ENCODE data around the gene SRSF2. TPM values are rescaled to one million over a fixed set of nuclear protein-coding genes. Genes with fewer than 3 reads are reported as not detected.

Gene SRSF2
- total and polyA plus RNA-seq, 8 donors = 41.6 to 144 (median 69.9) TPM

DNA sequence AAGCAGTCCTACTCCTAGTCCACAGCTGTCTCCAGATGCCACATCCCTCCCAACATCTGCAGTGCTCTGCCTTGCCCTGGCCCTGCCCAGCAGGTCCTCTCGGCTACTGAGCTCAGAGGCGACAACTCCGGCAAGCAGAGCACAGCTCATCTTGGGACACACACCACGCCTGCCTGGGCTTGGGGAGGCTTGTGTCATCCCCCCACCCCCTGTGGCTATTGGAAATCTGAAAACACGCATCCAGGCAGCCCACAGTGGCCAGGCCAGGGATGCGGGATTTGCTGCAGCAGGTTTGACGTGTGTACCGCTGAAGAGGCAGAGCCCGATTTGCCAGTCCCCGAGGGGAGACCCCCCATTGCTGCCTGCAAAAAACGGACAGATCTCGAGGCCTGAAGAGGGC is 51.8 kb downstream of the SRSF2 start:
- intact Hi-C loops (cut with DNase I) = no loop called here
- peak overlapping the region in 1 of 4 donors; percentile 70 for H3K27ac ChIP-seq
- no peak for DNase-seq

DNA sequence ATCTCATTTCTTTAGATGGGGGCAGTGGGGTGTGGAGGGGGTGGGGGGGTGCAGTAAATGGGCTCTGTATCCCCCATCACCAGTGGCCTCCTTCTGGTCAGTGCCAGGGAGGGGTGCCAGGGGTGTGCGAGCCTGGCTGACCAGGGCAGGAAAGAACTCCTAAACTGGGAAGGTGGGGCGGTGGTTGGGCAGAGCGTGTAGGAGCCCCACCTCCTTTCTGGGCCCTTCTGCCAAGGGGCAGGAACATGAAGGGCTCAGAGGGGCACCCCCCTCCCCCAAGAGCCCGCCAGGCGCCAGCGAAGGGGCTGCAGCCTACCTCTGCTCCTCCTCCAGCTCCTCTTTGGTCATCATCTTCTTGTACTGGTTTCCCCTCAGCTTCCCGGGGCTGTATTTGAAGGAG is 52.4 kb downstream of the SRSF2 start:
- WGBS, 2 donors = 89 to 92% methylated on average over 7 of the region's 7 CpGs
- no peak for DNase-seq
- no peak for FAIRE-seq
- H3K27me3 ChIP-seq = no peaks in the 10 kb centered on the region
- ATAC-seq = no peak
- H3K27ac ChIP-seq = no peak overlapping the region
- H3K4me1 ChIP-seq = peaks cover 0 to 6% (median 0%) of the 10 kb centered on the region in 3 donors
- no peak overlapping the region for H3K4me3 ChIP-seq
- H3K36me3 ChIP-seq = no peaks in the 10 kb centered on the region
- TF ChIP-seq, protein P1, sequence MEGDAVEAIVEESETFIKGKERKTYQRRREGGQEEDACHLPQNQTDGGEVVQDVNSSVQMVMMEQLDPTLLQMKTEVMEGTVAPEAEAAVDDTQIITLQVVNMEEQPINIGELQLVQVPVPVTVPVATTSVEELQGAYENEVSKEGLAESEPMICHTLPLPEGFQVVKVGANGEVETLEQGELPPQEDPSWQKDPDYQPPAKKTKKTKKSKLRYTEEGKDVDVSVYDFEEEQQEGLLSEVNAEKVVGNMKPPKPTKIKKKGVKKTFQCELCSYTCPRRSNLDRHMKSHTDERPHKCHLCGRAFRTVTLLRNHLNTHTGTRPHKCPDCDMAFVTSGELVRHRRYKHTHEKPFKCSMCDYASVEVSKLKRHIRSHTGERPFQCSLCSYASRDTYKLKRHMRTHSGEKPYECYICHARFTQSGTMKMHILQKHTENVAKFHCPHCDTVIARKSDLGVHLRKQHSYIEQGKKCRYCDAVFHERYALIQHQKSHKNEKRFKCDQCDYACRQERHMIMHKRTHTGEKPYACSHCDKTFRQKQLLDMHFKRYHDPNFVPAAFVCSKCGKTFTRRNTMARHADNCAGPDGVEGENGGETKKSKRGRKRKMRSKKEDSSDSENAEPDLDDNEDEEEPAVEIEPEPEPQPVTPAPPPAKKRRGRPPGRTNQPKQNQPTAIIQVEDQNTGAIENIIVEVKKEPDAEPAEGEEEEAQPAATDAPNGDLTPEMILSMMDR (IDR thresholded peaks at IDR 0.05) = no peak
- no peaks in the 10 kb centered on the region for H3K9me3 ChIP-seq
- intact Hi-C loops (cut with DNase I) = no loop called here

More for the DNA sequence above, 51.8 kb downstream of the SRSF2 start:
- Histone ChIP-seq H3K27me3 (no peaks in the 10 kb centered on the region), H3K4me3 (no peak overlapping the region), H3K36me3 (no peaks in the 10 kb centered on the region), H3K9me3 (no peaks in the 10 kb centered on the region), H3K4me1 (peaks cover 0 to 6% (median 0%) of the 10 kb centered on the region in 3 donors)
- no peak for FAIRE-seq
- no peak for ATAC-seq
- WGBS, 2 donors = 80 to 92% methylated on average over 12 of the region's 12 CpGs
- TF ChIP-seq, protein P1 (IDR thresholded peaks at IDR 0.05) = no peak

Small RNAs within 50 kb of the gene (microRNA-seq; reads per million reads assigned to microRNA genes)
- 0 to 0.39 reads per million in 2 donors for gene MIR636

Other genes starting within 250 kb of the SRSF2 start
- 10 to 100 TPM; 19.0 to 50.1 (median 22.4) TPM for gene RHBDF2, start 235.9 kb downstream of the SRSF2 start, total RNA-seq
- 10 to 100 TPM; 18.0 to 41.8 TPM for gene RHBDF2, start 235.9 kb downstream of the SRSF2 start, polyA plus RNA-seq
- gene CYGB, start 199.6 kb downstream of the SRSF2 start, total RNA-seq = 10 to 100 TPM in 1 of 6 donors, 1 to 10 TPM in 5; 2.6 to 15.7 (median 6.5) TPM
- 10 to 100 TPM in 1 of 2 donors, 1 to 10 TPM in 1; 9.8 to 10.3 TPM for gene CYGB, start 199.6 kb downstream of the SRSF2 start, polyA plus RNA-seq
- gene PRCD, start 197.3 kb downstream of the SRSF2 start, total RNA-seq = 1 to 10 TPM in 2 of 6 donors, under 1 TPM in 4; 0.55 to 3.0 (median 0.84) TPM
- 1 to 10 TPM; 5.2 to 7.3 TPM for gene PRCD, start 197.3 kb downstream of the SRSF2 start, polyA plus RNA-seq
- gene ST6GALNAC2, start 151.5 kb downstream of the SRSF2 start, total RNA-seq = 10 to 100 TPM in 1 of 6 donors, 1 to 10 TPM in 5; 5.0 to 11.4 (median 5.9) TPM
- gene ST6GALNAC2, start 151.5 kb downstream of the SRSF2 start, polyA plus RNA-seq = 10 to 100 TPM in 1 of 2 donors, 1 to 10 TPM in 1; 8.1 to 15.0 TPM
- gene ST6GALNAC1, start 93.6 kb downstream of the SRSF2 start, total RNA-seq = 1 to 10 TPM in 3 of 6 donors, under 1 TPM in 3; 0.35 to 4.9 (median 1.3) TPM
- gene ST6GALNAC1, start 93.6 kb downstream of the SRSF2 start, polyA plus RNA-seq = 1 to 10 TPM in 1 of 2 donors, under 1 TPM in 1; 0.34 to 1.5 TPM
- gene MXRA7, start 26.4 kb downstream of the SRSF2 start, total RNA-seq = 100 to 1,000 TPM in 1 of 6 donors, 10 to 100 TPM in 5; 32.0 to 102 (median 43.7) TPM
- gene MXRA7, start 26.4 kb downstream of the SRSF2 start, polyA plus RNA-seq = 100 to 1,000 TPM in 1 of 2 donors, 10 to 100 TPM in 1; 38.9 to 137 TPM
- gene JMJD6, start 10.7 kb downstream of the SRSF2 start, total RNA-seq = 10 to 100 TPM; 12.4 to 18.2 (median 15.1) TPM
- 10 to 100 TPM; 30.3 to 54.0 TPM for gene JMJD6, start 10.7 kb downstream of the SRSF2 start, polyA plus RNA-seq
- 10 to 100 TPM; 14.4 to 23.4 (median 19.9) TPM for gene METTL23, start 10.5 kb downstream of the SRSF2 start, total RNA-seq
- gene METTL23, start 10.5 kb downstream of the SRSF2 start, polyA plus RNA-seq = 10 to 100 TPM; 23.2 to 34.1 TPM
- gene MFSD11, start 788 bp upstream of the SRSF2 start, total RNA-seq = 10 to 100 TPM in 3 of 6 donors, 1 to 10 TPM in 3; 8.3 to 14.6 (median 10.1) TPM
- 10 to 100 TPM in 1 of 2 donors, 1 to 10 TPM in 1; 5.9 to 13.4 TPM for gene MFSD11, start 788 bp upstream of the SRSF2 start, polyA plus RNA-seq
- gene MGAT5B, start 131.1 kb upstream of the SRSF2 start, total RNA-seq = under 1 TPM in 5 of 6 donors, not detected in 1; 0.21 to 0.38 (median 0.25) TPM
- 1 to 10 TPM in 1 of 2 donors, under 1 TPM in 1; 0.23 to 1.2 TPM for gene MGAT5B, start 131.1 kb upstream of the SRSF2 start, polyA plus RNA-seq